Body of pancreas (tissue), 4 donors: Measurements from ENCODE around the gene TRAPPC12. TPM values are rescaled to one million over a fixed set of nuclear protein-coding genes. Genes with fewer than 3 reads are reported as not detected.
A peak's percentile ranks its signal among the peaks of the same experiment; 100 is the strongest.

Experiments used
- ATAC-seq: fragments of 150-250 bp; one replicate; pipeline ENCODE4 v1.9.1; 2016
- DNase-seq, 4 donors: peaks; one replicate each; pipeline ENCODE4 v3.0.0-alpha.2; 2019
- H3K27ac ChIP-seq, 4 donors: fragments of 200-600 bp; sonication (generic); 1 replicate in 3 of 4; 2 replicates in 1 of 4; pipeline versions ENCODE4 v1.5.1 to v1.6.1; 2016 to 2019; ENCODE audit warnings: mild to moderate bottlenecking in 1 of 4, mixed read lengths in 1 of 4, moderate library complexity in 1 of 4
- H3K27me3 ChIP-seq, 2 donors: fragments of 200-600 bp; sonication (generic); one replicate each; pipeline ENCODE4 v1.6.0; 2016; ENCODE audit warnings: mild to moderate bottlenecking in 1 of 2
- H3K36me3 ChIP-seq, 2 donors: fragments of 200-600 bp; sonication (generic); replicated peaks in 1 of 2; 2 replicates each; pipeline ENCODE4 v1.5.1; 2016; ENCODE audit warnings: low read depth in 2 of 2; ENCODE audit not compliant: insufficient read depth in 1 of 2
- H3K4me1 ChIP-seq: fragments of 200-600 bp; sonication (generic); one replicate; pipeline ENCODE4 v1.6.0; 2016
- H3K4me3 ChIP-seq, 2 donors: fragments of 200-600 bp; sonication (generic); 1 replicate in 1 of 2; 2 replicates in 1 of 2; pipeline ENCODE4 v1.5.1; 2016 to 2019
- H3K9me3 ChIP-seq, 3 donors: fragments of 200-600 bp; sonication (generic); 1 replicate in 2 of 3; 2 replicates in 1 of 3; pipeline ENCODE4 v1.5.1; 2016
- CTCF ChIP-seq, 7 experiments: fragments of 450-650 bp in 4 of 7; fragments of 200-600 bp in 3 of 7; sonication (generic) in 3 of 7; IDR thresholded peaks; one replicate each; pipeline ENCODE4 v1.5.1; 2016 to 2019; ENCODE audit warnings: antibody characterized with exemption in 7 of 7
- POLR2A ChIP-seq, 3 donors: fragments of 450-650 bp; IDR thresholded peaks; one replicate each; pipeline ENCODE4 v1.6.1; 2016; ENCODE audit warnings: antibody characterized with exemption in 3 of 3, mild to moderate bottlenecking in 2 of 3
- WGBS, 2 donors: methylation state at CpG; one replicate each; pipeline ENCODE4 v1.1.5; 2017; 5-methylcytosine and 5-hydroxymethylcytosine counted together
- intact Hi-C: fragments of 100-400 bp; cut with DNase I; formaldehyde crosslinking; loops from one replicate; pipeline ENCODE4 v1.15.1; 2023
- total RNA-seq, 2 donors: library from RNA; depleted of rRNA; stranded (reverse); fragments of >200 nt; gene quantifications; one replicate each; pipeline ENCODE4 v1.1.0, GENCODE V29; 2016

TRAPPC12 gene
- total RNA-seq, 2 donors from 2014 or later = 43.1 to 134 TPM

- no peaks in the 10 kb centered on the region for H3K27me3 ChIP-seq
- TF ChIP-seq POLR2A (IDR thresholded peaks at IDR 0.05) = no peak
- TF ChIP-seq CTCF (IDR thresholded peaks at IDR 0.05) = no peak
- DNase-seq = no peak
- no peak overlapping the region for H3K4me3 ChIP-seq
- peaks cover 0 to 18% of the 10 kb centered on the region in 2 donors for H3K36me3 ChIP-seq
- no peaks in the 10 kb centered on the region for H3K9me3 ChIP-seq
- no peak for ATAC-seq
- intact Hi-C loops = no loop called here
- WGBS, 2 donors = 77 to 82% methylated on average over 13 of the region's 13 CpGs
- no peaks in the 10 kb centered on the region for H3K4me1 ChIP-seq
- no peak overlapping the region for H3K27ac ChIP-seq
Measured at GRCh38 chr2:3449086-3449485, 69.6 kb downstream of the TRAPPC12 start.

DNA sequence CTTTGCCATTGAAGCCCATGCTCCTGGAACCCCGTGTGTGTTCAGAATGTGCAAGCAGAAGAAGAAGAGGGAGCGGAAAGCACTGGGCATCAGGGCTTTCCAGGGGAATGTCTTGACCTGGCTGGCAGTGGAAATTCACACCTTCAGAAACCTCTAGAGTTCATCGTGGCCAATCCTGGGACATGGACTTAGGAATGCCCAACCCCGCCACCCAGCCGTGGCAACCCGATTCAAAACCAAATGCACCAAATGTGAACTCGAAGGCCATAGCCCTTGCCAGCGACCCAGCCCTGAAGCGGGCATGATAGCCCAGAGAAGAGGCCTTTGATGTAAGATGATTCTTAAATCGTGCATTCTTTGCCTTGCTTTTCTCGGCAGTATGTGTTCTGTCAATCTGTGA is 70.4 kb downstream of the TRAPPC12 start:
- TF ChIP-seq CTCF (IDR thresholded peaks at IDR 0.05) (no peak), POLR2A (IDR thresholded peaks at IDR 0.05) (no peak)
- Histone ChIP-seq H3K27ac (no peak overlapping the region), H3K9me3 (no peaks in the 10 kb centered on the region), H3K27me3 (no peaks in the 10 kb centered on the region), H3K4me3 (no peak overlapping the region), H3K4me1 (no peaks in the 10 kb centered on the region), H3K36me3 (peaks cover 0 to 14% of the 10 kb centered on the region in 2 donors)
- intact Hi-C loops = no loop called here
- DNase-seq (no peak), ATAC-seq (no peak)
- WGBS, 2 donors = 85 to 91% methylated on average over 11 of the region's 11 CpGs

DNA sequence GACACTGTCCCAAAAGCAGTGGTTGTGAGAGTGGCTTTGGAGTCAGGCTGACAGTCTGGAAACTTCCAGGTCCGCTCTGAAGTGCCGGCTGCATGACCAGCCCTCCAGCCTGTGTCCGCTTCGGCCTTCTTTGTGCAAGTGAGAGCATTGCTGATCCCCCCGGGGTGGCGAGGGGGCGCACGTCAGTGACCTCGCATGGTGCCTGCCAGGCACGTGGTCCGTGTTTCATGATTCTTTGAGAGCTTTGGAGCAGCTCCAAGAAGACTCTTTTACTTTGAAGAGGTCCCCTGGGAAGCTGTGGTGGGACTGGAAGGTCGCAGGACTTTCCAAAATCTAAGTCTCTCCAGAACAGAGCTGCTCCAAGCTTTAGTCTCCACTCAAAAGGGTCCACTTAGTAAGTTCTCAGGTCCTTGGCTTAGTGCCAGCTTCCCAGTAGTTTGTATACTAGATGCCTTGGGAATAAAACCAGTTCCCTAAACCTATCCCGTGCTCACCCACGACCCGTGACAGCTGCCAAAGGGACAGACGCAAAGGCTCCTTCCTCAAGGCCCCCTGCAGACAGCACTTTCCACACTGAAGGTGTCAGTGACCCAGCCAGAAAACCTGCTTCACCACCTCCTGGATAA is 71.0 kb downstream of the TRAPPC12 start:
- TF ChIP-seq POLR2A (IDR thresholded peaks at IDR 0.05) (no peak), CTCF (IDR thresholded peaks at IDR 0.05) (no peak)
- ATAC-seq (no peak), DNase-seq (peak in 1 of 4 donors; percentile 24)
- 70 to 79% methylated on average over 14 to 16 of the region's 16 CpGs for WGBS, 2 donors
- Histone ChIP-seq H3K4me3 (no peak overlapping the region), H3K27me3 (no peaks in the 10 kb centered on the region), H3K36me3 (peaks cover 0 to 11% of the 10 kb centered on the region in 2 donors), H3K4me1 (no peaks in the 10 kb centered on the region), H3K9me3 (no peaks in the 10 kb centered on the region), H3K27ac (no peak overlapping the region)
- intact Hi-C loops = no loop called here

DNA sequence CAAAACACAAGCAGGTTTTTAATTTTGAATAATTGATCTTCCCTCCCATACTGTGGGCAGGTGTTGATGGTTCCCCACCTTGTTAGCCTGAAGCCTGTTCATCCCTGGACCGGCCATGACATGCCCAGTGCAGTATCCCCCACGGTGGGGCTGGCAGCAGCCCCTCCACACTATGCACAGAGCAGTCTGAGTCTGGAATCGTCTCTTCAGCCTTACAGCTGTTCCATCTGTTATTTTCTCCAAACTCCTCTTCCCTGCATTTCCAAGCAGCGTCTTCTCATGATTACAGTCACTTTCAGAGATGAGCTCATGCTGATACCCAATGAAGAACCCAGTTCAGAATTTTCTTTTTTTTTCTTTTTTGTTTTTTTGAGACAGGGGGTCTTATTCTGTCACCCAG is 71.7 kb downstream of the TRAPPC12 start:
- no peaks in the 10 kb centered on the region for H3K4me1 ChIP-seq
- H3K4me3 ChIP-seq = no peak overlapping the region
- intact Hi-C loops = no loop called here
- H3K27ac ChIP-seq = no peak overlapping the region
- TF ChIP-seq POLR2A (IDR thresholded peaks at IDR 0.05) (no peak), CTCF (IDR thresholded peaks at IDR 0.05) (no peak)
- 91% methylated on average over 4 of the region's 4 CpGs for WGBS, 2 donors
- H3K27me3 ChIP-seq = no peaks in the 10 kb centered on the region
- H3K9me3 ChIP-seq = no peaks in the 10 kb centered on the region
- DNase-seq (no peak), ATAC-seq (no peak)
- peaks cover 0 to 6% of the 10 kb centered on the region in 2 donors for H3K36me3 ChIP-seq
